Measurements from ENCODE around the gene DNAJC2.

GRCh38 chr7:103292122-103292521, 52.4 kb downstream of the DNAJC2 start:
- TF ChIP-seq CTCF (IDR thresholded peaks at IDR 0.05) (no peak), POLR2A (IDR thresholded peaks at IDR 0.05) (no peak)

Data from thyroid gland (tissue), 4 donors.